Left lung (tissue), 14 donors: ENCODE data around the gene ZNF667. TPM values are rescaled to one million over a fixed set of nuclear protein-coding genes. Genes with fewer than 3 reads are reported as not detected.
A peak's percentile ranks its signal among the peaks of the same experiment; 100 is the strongest.

Experiments
- ATAC-seq: fragments of 200-7000 bp; cut with Tn5 transposase; one replicate; pipeline ENCODE4 v1.9.1; 2020; ENCODE audit warnings: moderate library complexity
- DNase-seq, 4 donors: peaks; one replicate each; pipeline ENCODE4 v3.0.0-alpha.2; 2013 to 2020
- H3K27ac ChIP-seq, 2 donors: fragments of 200-600 bp; sonication (generic) in 1 of 2; one replicate each; pipeline versions ENCODE4 v1.5.0 to v1.8.0; 2020 to 2021
- H3K27me3 ChIP-seq, 2 donors: fragments of 200-600 bp; sonication (generic) in 1 of 2; one replicate each; pipeline versions ENCODE4 v1.5.0 to v1.8.0; 2020 to 2021
- H3K36me3 ChIP-seq, 2 donors: fragments of 200-600 bp; sonication (generic) in 1 of 2; one replicate each; pipeline versions ENCODE4 v1.5.0 to v1.8.0; 2020 to 2021
- H3K4me1 ChIP-seq, 2 donors: fragments of 200-600 bp; one replicate each; pipeline ENCODE4 v1.8.0; 2021
- H3K4me3 ChIP-seq, 2 donors: fragments of 200-600 bp; sonication (generic) in 1 of 2; one replicate each; pipeline versions ENCODE4 v1.5.0 to v1.8.0; 2020 to 2021; ENCODE audit warnings: mild to moderate bottlenecking in 1 of 2
- H3K9me3 ChIP-seq, 2 donors: fragments of 200-600 bp; sonication (generic) in 1 of 2; one replicate each; pipeline versions ENCODE4 v1.5.0 to v1.8.0; 2020 to 2021
- intact Hi-C, 2 donors: fragments of 100-400 bp; cut with DNase I; formaldehyde crosslinking; loops; one replicate each; pipeline versions ENCODE4 v1.11.2 to v1.14.2; 2022
- long read RNA-seq, 12 donors: library from polyadenylated mRNA in 2 of 12; unstranded in 2 of 12; transcript quantifications; one replicate each; pipeline ENCODE4 v2.0.0 and lab custom pipeline, GENCODE V29; 2019 to 2026
- polyA plus RNA-seq, 6 donors: library from polyadenylated mRNA; unstranded; fragments of 120-200 nt; gene quantifications; one replicate each; pipeline ENCODE4 v1.2.1, GENCODE V29; 2013; ENCODE audit not compliant: insufficient read length in 6 of 6
- total RNA-seq, 2 donors: library from RNA; stranded (reverse); fragmentation: NEBNext Ultra II Directional; extraction: Animal tissue kit (Norgen Biotek cat#: 25700); gene quantifications; one replicate each; pipeline ENCODE4 v1.2.1, GENCODE V29; 2021
- TF ChIP-seq, protein P1 (sequence below), 2 donors: fragments of 200-600 bp; sonication (generic) in 1 of 2; IDR thresholded peaks; one replicate each; pipeline versions ENCODE4 v1.5.0 to v1.8.0; 2021; ENCODE audit warnings: antibody characterized with exemption in 2 of 2
- donor health status: DM: no; HTN: yes; CAD: no.
- donor health status: DM: no; HTN: no; CAD: no.

Gene ZNF667
- total RNA-seq (1 to 10 TPM; 2.7 to 3.0 TPM), polyA plus RNA-seq (10 to 100 TPM; 15.2 to 21.5 (median 19.5) TPM)
- long read RNA-seq, donor 1, partial matches to known transcripts, result 34 of 37 reads
- long read RNA-seq, donor 1, other reads (novel, unspliced or antisense), result 0 of 37 reads
- long read RNA-seq, donor 2, partial matches to known transcripts, result 35 of 38 reads
- long read RNA-seq, donor 2, other reads (novel, unspliced or antisense), result 0 of 38 reads
- long read RNA-seq, donor 3, partial matches to known transcripts, result 19 of 32 reads
- long read RNA-seq, donor 3, other reads (novel, unspliced or antisense), result 12 of 32 reads
- long read RNA-seq, donor 4, partial matches to known transcripts, result 0 of 1 reads
- long read RNA-seq, donor 4, other reads (novel, unspliced or antisense), result 0 of 1 reads
- long read RNA-seq, donor 5, partial matches to known transcripts, result 25 of 27 reads
- long read RNA-seq, donor 5, other reads (novel, unspliced or antisense), result 0 of 27 reads
- long read RNA-seq, donor 6, partial matches to known transcripts, result 0 of 1 reads
- long read RNA-seq, donor 6, other reads (novel, unspliced or antisense), result 0 of 1 reads
- long read RNA-seq, donor 7, partial matches to known transcripts, result 20 of 20 reads
- long read RNA-seq, donor 7, other reads (novel, unspliced or antisense), result 0 of 20 reads
- long read RNA-seq, donor 8, partial matches to known transcripts, result 25 of 25 reads
- long read RNA-seq, donor 8, other reads (novel, unspliced or antisense), result 0 of 25 reads
- long read RNA-seq, donor 9, result 0 reads
- long read RNA-seq, donor 10, result 0 reads
- long read RNA-seq, donor 11, result 0 reads
- long read RNA-seq, donor 12, partial matches to known transcripts, result 31 of 32 reads
- long read RNA-seq, donor 12, other reads (novel, unspliced or antisense), result 0 of 32 reads

DNA sequence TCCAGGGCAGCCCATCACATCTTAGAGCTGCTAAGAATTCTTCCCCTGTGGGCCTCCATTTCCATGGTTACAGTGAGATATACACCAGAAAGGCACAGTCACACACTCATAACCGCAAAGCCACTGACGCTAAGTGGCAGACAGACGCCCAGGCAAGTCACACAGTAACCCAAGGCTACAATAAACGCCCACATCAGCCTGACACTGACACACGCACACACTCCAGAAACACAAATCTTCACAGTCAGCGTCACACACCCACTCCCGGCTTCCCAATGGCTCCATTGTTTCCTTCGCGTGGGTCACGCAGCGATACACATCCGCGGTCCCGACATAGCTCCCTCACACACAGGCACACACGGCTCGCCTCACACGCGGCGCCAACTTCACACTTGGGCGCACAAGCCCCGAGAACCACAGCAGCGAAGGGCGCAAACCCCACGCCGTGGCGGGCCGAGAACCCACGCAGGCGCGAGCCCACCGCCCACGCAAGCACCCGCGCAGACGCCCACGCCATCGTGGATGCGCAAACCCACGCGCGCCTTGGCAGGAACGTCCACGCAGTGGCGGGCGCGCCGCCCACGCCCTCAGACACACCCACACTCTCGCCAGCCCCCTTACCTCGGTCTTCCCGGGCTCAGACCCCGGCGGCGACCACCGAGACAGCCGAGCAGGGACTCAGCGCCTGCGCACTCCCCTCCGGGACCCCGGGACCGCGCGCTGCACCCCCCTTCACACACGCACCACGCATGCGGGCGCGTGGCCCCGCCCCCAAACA lies at the start of gene ZNF667:
TSS of gene ZNF667 (minus strand) at position 695 of the 778 bp plus-strand sequence. CDS start 14,975 bp downstream, outside the sequence.
- TF ChIP-seq, protein P1, sequence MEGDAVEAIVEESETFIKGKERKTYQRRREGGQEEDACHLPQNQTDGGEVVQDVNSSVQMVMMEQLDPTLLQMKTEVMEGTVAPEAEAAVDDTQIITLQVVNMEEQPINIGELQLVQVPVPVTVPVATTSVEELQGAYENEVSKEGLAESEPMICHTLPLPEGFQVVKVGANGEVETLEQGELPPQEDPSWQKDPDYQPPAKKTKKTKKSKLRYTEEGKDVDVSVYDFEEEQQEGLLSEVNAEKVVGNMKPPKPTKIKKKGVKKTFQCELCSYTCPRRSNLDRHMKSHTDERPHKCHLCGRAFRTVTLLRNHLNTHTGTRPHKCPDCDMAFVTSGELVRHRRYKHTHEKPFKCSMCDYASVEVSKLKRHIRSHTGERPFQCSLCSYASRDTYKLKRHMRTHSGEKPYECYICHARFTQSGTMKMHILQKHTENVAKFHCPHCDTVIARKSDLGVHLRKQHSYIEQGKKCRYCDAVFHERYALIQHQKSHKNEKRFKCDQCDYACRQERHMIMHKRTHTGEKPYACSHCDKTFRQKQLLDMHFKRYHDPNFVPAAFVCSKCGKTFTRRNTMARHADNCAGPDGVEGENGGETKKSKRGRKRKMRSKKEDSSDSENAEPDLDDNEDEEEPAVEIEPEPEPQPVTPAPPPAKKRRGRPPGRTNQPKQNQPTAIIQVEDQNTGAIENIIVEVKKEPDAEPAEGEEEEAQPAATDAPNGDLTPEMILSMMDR (IDR thresholded peaks at IDR 0.05), result no peak
- intact Hi-C loops, result no loop called here
- H3K36me3 ChIP-seq, result peaks cover 0 to 10% of the 10 kb centered on the region in 2 donors
- DNase-seq (peak in 3 of 4 donors; percentile 41 to 84 (median 69)), ATAC-seq (peak; percentile 4)
- peak within 1 kb of the TSS; percentile 57 for H3K27ac ChIP-seq
- peaks cover 0 to 85% of the 10 kb centered on the region in 2 donors for H3K9me3 ChIP-seq
- peak within 1 kb of the TSS; percentile 53 to 60 for H3K4me3 ChIP-seq
- no peaks in the 10 kb centered on the region for H3K4me1 ChIP-seq
- H3K27me3 ChIP-seq, result peaks cover 0 to 26% of the 10 kb centered on the region in 2 donors

GRCh38 chr19:56525214-56525860 lies 48.2 kb upstream of the ZNF667 start:
- Histone ChIP-seq H3K36me3 (peaks cover 0 to 50% of the 10 kb centered on the region in 2 donors), H3K9me3 (peaks cover 7 to 100% of the 10 kb centered on the region in 2 donors), H3K4me3 (no peak overlapping the region), H3K27me3 (no peaks in the 10 kb centered on the region), H3K4me1 (no peaks in the 10 kb centered on the region), H3K27ac (no peak overlapping the region)
- TF ChIP-seq, protein P1 (IDR thresholded peaks at IDR 0.05), result no peak
- DNase-seq (no peak), ATAC-seq (no peak)
- intact Hi-C loops, result no loop called here

DNA sequence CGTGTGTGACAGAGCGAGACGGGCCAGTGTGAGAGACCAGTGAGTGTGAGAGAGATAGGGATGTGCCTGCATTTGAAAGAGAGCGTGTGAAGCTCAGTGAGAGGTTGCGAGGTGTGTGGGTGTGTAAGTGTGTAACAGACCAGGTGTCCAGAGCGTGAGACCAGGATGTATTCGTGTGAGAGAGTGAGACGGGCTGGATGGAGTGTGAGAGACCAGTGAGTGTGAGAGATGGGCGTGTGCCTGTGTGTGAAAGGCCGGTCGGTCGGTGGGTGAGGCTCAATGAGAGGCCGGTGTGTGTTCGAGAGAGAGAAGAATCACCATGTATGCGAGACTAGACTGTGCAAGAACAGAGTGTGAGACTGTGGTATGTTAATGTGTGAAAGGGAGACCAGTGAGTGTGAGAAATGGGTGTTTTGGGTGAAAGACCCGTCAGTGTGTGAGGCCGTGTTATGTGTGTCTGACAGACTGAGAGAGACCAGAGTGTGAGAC lies 31.2 kb upstream of the ZNF667 start:
- Histone ChIP-seq H3K4me1 (peaks cover 0 to 4% of the 10 kb centered on the region in 2 donors), H3K27me3 (no peaks in the 10 kb centered on the region), H3K9me3 (peaks cover 0 to 81% of the 10 kb centered on the region in 2 donors), H3K36me3 (peaks cover 0 to 9% of the 10 kb centered on the region in 2 donors), H3K4me3 (peak overlapping the region; percentile 52 to 58), H3K27ac (peak overlapping the region; percentile 91 to 97)
- TF ChIP-seq, protein P1 (IDR thresholded peaks at IDR 0.05), result no peak
- intact Hi-C loops, result no loop called here
- ATAC-seq, result no peak
- no peak for DNase-seq

DNA sequence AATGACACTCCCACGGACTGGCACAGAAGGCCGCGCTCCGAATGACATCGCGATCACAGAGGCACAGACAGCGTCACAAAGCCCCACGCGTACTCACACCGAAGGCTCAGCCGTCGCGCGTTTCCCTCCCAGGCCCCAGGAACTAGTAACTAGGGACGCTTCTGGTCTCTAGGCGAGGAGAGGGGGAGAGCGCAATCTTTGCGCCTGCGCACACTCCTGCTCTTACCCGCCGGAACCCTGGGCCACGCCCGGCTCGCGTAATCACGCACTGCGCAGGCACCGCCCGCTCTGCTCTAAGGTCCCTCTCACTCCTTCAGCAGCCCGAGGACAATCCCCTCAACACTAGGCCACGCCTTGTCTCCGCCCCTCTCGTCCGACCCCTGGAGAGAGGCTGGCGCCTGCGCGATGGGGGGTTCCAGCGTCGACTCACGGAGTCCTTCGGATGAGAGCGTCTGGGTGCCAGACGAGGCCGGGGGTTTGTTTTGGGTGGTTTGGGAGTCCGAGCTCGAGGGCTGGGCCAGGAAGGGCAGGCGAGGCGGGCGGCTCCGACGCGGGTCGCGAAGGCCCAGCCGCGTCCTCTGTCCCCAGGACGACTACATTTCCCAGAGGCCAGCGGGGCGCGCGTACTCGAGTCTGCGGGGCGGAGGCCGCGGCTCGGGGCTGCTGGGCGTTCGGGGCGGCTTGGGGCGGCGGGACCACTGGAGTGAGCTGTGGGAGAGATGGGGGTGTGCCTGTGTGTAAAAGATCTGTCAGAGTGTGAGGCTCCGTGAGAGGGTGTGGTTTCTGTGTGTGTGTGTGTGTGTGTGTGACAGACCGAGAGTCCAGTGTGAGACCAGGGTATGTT lies 30.5 kb upstream of the ZNF667 start, which contains the start of gene ZNF471:
TSS of gene ZNF471 (plus strand) at position 410 of the 844 bp plus-strand sequence. CDS start 3,717 bp downstream, outside the sequence.
- TF ChIP-seq, protein P1 (IDR thresholded peaks at IDR 0.05), result no peak
- Histone ChIP-seq H3K4me3 (peak within 1 kb of the TSS; percentile 52 to 58), H3K27me3 (no peaks in the 10 kb centered on the region), H3K27ac (peak within 1 kb of the TSS; percentile 91 to 97), H3K4me1 (peaks cover 0 to 4% of the 10 kb centered on the region in 2 donors), H3K36me3 (peaks cover 0 to 2% of the 10 kb centered on the region in 2 donors), H3K9me3 (peaks cover 0 to 81% of the 10 kb centered on the region in 2 donors)
- intact Hi-C loops, result no loop called here
- DNase-seq (peak; percentile 97 to 100 (median 98)), ATAC-seq (peak; percentile 100)
